GM19463 (cell line): ENCODE results near the gene PCARE.

Source experiments
- ATAC-seq: cut with Tn5 transposase; IDR thresholded peaks from one replicate; pipeline ENCODE4 v1.9.1; 2021; ENCODE audit warnings: mild to moderate bottlenecking, moderate library complexity; ENCODE audit not compliant: unreplicated experiment

PCARE gene

DNA sequence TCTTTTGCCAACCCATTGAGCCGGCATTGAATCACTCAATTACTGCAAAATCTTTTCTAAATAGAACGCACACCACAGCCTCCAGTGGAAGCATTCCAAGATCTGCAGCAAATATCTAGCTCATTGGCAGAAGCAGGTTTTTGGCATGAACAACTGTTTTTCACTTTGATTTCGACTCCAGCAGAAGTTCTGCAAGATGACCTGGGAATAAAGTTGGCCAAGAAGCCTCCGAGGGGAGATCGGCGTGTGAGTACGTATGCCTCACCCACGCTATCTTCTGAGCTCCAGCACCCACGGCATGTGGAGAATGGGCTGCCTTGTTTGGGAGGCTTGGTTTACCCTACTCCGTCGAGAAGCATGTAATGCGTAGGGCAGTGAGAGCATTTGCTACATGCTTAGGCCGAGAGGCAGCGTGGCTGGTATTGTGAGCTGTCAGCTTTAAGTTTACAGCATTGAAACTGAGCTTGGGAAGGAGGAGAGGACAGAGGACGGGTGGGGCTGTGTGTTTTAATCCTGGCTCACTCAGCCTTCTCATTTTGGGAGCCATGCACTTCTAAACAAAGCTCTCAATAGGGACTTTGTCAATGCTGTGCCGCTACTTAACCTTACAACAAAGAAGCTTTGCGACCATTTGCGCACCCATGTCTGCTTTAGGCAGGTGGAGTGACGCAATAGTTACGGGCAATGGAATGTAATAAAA lies 10.5 kb downstream of the PCARE start:
- ATAC-seq = no peak

GRCh38 chr2:29063056-29063455 lies 11.3 kb downstream of the PCARE start:
- no peak for ATAC-seq

DNA sequence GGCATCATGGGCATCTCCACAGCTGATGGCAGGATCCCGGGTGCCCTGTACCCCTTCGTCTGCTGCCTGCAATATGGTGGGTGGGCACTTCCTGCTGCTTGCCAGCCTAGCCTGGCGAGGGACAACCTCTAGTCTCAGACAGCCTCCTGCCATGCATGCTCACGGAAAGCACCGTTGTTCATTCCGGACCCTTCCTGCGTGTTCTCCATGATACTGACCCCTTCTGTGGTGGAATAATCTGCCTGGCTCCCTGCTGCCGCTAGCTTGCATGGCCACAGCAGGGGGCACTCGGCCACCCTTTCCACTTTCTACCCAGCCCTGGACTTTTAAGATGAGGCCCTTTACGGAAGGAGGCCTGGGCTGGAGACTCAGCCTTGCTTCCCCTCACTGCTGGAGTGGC lies 12.0 kb downstream of the PCARE start:
- ATAC-seq = no peak

DNA sequence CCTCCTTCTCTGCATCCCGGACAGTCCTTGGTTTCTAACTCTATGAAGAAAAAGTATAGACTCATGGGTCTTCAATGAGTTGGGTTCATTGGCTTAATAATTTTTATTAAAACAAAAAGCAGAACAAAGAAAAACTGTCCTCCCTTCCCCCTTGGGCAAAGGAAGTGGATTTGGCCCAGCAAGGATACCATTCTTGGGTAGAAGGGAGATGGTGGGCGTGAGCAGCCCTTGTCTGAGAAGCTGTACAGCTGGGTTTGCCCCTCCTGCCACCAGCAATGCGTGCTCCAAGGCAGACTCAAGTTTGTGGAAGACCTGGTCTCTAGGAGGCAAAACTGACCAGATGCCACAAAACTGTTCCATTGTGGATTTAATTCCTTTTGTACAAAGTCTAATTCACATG lies 12.7 kb downstream of the PCARE start:
- no peak for ATAC-seq

DNA sequence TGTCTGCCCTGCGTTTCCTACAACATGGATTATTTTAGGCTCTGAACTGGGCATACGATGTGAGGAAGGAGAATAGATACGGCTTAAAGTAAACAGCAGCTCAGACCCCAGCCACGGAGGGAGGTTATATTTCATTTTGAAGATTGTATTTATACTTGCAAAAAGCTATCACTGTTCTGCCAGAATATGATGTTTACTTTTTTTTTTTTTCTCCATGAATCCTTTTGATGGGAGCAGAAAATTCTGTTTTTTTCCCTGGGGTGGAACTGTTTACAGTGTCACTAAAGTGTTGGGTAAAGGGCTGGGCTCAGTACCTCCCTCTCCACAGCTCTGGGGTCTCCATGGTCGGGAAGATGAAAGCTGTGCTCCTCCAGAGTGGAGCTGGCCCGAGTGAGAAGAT lies 13.1 kb downstream of the PCARE start:
- ATAC-seq = no peak

DNA sequence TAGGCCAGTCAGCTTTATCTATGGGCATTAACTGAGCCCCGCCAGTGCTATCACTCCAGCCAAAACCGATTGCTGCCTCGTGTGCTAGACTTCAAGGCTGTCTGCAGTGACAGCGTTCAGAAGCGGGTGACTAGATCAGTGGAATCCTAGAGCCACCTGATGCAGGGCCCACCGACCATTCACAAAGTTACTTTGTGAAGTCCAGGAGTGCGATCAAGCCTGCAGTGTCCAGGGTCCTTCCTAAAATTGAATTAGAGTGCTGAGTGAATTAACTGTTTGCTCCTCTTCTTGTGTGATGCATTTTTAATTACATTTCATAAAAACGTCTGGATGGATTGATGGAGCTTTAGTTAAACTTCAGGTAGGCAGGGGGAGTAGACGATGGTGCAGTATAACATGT lies 13.9 kb downstream of the PCARE start:
- no peak for ATAC-seq

GRCh38 chr2:29059624-29060023 lies 14.7 kb downstream of the PCARE start:
- ATAC-seq = no peak

GRCh38 chr2:29057006-29057405 lies 17.3 kb downstream of the PCARE start:
- no peak for ATAC-seq

DNA sequence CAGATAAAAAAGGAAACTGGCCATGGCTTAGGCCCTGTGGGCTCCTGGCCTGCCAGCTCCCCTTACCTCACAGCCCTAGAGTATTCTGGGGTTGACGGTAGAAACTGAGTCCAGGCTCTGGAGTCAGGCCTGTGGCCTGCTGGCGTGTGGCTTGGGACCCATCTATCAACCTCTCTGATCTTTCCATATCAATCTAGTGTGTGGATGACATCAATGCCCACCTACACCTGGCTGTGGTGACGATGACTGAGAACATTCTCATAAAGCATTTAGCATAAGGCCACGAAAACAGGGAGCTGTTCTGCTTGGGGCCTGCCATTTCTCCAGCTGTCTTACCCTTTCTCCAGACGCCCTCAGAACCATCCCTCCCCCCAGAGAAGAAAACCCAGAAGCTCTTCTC lies 17.9 kb downstream of the PCARE start:
- ATAC-seq = no peak

DNA sequence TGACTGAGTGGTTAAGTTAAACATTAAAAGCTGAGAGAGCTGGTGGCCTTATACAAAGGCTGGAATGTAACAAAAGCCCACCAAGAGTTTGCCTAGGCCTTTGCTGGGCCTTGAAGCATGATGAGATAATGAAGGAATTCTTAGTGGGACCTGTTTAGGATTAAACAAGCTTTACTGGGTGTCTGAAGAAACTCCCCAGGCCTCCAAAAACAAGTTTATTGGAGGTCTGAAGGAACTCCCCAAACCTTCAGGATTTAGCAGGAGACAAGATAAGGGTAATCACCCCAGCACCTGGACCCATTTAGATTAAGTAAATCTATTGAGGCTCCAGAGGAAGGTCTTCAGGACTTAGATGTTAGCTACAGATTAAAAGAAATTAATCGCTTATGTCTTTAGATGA lies 18.7 kb downstream of the PCARE start:
- ATAC-seq = no peak

DNA sequence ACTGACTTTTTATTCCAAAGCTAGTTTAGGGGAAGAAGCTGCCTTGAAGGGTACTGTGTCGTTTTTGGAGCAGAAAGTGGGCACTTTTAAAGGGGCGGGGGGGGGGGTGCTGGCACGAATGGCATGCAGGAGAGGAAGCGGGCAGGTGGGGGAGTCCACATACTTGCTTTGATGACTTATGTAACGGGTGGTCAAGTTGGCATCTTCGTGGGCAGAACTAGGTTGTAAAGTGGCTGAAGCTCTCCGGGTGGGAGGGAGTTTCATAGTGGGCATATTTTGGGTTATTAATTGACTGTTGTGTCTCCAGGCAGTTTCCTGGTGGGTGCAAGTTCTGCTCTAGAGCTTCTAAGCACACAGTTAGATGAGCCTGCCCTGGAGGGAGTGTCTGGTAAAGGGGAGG lies 19.9 kb downstream of the PCARE start:
- no peak for ATAC-seq

GRCh38 chr2:29053670-29054400 lies 20.5 kb downstream of the PCARE start:
- ATAC-seq = no peak

DNA sequence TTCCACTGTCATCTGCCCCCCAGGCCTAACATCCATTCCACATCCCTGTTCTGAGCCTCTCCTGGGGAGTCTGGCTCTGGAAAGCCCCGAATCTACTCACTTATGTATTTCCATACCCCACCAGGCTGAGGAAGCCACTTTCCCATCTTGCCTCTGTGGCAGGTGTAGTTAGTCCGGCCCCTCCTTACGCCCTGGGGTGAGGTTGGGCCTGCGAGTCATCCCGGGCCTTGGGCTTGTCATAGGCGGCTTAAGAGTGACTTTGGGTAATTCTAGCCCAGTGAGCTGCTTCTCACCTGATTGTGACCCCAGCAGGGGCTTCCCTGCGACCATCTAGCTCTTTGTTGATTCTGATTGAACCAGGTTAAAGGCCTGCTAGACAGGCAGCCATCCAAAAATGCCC lies 21.1 kb downstream of the PCARE start:
- ATAC-seq = peak; percentile 83

DNA sequence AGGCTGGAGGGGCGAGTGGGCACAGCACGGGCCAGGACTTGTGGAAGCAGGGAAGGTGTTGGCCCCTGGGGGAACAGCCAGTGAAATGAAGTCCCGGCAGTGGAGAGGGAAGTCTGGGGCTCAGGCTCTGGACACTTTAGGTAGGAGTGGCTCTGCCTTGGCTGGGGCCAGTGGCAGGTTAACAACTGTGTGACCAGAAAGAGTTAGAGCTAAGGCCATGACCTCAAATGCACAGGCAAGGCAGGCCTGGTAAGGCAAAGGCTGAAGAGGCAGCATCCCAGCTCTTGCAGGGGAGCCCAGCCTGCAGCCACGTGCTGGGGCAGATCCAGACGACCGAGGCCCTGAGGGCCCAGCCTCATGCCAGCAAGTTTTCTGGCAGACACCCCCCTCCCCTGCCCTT lies 21.5 kb downstream of the PCARE start:
- no peak for ATAC-seq

DNA sequence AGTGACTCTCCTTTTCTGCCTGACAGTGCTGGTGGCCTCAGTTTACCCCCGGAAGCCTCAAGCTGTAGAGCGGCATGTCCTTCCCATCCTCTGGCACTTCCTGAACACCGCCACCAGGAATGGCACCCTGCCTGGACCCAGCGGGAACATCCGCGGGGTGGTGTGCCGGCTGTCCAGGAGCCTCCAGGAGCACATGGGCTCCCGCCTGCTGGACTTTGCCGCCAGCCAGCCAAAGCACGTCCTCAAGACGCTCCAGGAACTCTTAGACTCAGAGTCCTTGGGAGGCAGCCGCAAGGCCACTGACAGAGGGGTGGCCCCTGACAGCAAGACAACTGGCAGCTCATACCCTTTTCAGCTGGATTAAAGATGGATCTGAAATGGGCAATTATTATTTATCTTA lies 22.6 kb downstream of the PCARE start:
- ATAC-seq = no peak

GRCh38 chr2:29050591-29050990 lies 23.7 kb downstream of the PCARE start:
- no peak for ATAC-seq

DNA sequence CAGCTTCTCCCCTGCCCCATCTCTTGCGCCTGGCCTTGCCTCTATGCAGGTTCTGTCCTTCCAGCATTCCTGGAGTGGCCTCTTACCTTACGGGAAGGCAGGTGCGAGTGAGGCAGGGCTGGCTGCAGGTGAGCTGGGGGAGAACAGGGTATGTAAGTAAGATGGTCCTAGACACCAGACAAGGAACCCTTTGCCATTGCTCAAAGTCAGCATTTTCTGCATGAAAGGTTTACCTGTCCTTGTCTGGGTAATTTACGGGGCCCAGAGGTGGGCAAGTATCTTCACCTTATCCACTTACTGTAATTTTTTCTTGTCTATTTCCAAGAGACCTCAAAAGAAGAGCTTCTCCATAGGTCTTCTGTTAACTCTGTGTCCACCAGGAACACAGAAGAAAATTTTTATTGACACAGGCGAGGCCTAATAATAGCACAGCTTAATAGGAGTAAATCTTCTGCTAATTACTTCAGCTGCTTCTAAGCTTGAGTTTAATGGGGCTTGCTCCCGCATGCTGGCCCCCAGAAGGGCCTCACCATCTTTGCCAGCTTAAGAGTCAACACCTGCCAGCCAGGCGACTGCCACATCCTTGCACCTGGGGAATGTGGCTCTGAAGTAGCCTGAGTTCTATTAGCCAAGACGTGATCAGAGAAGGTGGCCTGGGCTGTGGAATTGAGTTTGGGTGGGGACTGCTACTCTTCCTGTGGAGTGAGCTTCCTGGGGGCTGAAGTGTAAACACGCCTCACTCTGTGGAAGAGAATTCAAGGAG lies 27.1 kb downstream of the PCARE start:
- ATAC-seq = no peak

DNA sequence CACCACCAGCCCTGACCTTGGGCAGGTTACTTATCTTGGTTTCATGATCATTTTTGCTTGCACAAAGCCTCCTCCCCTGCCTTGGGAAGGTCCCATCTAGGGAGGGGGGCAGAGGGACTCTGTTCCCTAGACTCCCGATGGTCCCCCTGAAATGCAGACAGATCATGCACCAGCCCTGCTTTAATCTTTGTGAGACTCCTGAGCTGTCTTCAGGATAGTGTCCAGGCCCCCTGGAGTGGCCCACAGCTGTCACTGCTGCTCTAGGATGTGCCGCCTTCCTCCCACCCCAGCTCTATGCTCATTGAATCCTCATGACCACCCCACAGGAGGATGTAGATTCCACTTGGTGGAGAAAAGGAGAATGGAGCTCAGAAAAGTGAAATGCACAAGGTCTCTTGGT lies 28.0 kb downstream of the PCARE start:
- ATAC-seq = no peak

GRCh38 chr2:29044459-29044858 lies 29.9 kb downstream of the PCARE start:
- ATAC-seq = no peak

GRCh38 chr2:29042561-29043075 lies 31.7 kb downstream of the PCARE start:
- no peak for ATAC-seq

GRCh38 chr2:29041161-29041660 lies 33.1 kb downstream of the PCARE start:
- ATAC-seq = no peak

- no peak for ATAC-seq
Measured at GRCh38 chr2:29040552-29040951, 33.8 kb downstream of the PCARE start.
